Nucleus accumbens (tissue), 56 donors: ENCODE measurements around the gene CYP39A1.

Source experiments
- DNase-seq, 56 donors: peaks; one replicate each; lab custom pipeline; 2025; lab: John Stamatoyannopoulos, UW

The CYP39A1 gene

GRCh38 chr6:46525583-46525982 is 127.0 kb downstream of the CYP39A1 start:
- DNase-seq, result no peak

- no peak for DNase-seq
Measured at GRCh38 chr6:46521464-46521971, 131.1 kb downstream of the CYP39A1 start.

- DNase-seq, result no peak
Measured at GRCh38 chr6:46517202-46517601, 135.4 kb downstream of the CYP39A1 start.

DNA sequence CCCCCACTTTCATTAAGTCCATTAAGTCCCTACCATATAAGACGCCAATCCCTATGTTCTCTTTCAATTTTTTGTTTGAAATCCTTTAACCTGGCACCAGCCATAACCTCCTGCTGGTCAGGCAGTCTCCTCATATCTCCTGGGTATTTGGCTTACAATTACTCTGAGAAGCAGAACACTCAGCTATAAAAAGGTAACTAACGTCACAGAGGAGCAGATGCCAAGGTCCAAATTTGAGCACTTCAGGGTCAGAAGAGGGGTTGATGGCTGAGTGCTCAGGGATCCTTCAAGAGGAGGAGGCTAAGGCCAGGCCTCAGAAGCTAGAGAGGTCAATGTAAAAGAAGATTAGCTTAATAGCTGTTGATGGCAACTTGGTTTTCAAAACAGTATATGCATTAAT is 139.1 kb downstream of the CYP39A1 start:
- DNase-seq, result no peak

DNA sequence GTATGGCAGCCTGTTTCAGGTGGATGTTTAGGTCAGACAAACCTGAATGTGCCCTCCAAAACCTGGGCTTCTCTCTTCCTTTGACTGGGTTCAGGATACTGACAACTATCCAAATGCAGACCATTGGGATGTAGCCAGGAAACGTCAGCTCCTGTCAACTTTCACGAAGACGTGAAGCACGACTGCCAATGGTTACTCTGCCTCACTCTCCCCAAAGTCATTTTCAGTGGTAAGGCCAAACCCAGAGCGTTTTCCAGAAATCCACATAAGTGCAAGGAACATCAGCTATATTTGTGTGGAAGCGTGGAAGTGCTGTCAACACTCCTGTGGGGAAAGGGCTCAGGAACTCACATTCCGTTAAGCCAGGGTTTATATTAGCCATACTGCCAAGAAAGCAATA is 141.3 kb downstream of the CYP39A1 start:
- no peak for DNase-seq

- DNase-seq, result peak in 27 of 56 donors; percentile 6 to 59 (median 27)
Measured at GRCh38 chr6:46510651-46511050, 142.0 kb downstream of the CYP39A1 start.

DNA sequence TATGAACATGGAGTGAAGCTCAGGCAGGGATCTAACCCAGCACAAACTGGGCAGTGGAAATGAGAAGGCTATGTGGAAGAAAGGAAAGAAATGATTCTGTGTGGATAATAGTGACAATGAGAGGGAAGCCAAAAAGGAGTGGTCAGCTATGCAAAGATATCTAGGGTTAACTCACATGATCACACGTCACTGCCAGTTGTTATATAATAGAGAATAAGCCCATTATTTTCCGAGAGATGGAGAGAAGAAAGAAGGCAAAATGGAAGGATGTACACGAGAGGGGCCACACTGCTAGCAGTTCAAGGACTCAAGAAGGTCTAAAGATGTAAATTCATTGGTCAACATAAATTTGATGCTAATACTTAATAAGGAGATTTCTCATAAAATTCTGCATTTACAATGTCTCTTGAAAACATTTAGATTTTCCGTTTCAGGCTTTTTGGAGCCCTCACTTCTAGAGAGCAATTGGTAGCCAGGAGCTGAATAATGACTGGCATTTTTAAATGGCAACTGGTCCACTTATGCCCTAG is 142.6 kb downstream of the CYP39A1 start:
- DNase-seq, result peak in 2 of 56 donors; percentile 16 to 23

GRCh38 chr6:46509063-46509462 is 143.6 kb downstream of the CYP39A1 start:
- DNase-seq, result no peak

DNA sequence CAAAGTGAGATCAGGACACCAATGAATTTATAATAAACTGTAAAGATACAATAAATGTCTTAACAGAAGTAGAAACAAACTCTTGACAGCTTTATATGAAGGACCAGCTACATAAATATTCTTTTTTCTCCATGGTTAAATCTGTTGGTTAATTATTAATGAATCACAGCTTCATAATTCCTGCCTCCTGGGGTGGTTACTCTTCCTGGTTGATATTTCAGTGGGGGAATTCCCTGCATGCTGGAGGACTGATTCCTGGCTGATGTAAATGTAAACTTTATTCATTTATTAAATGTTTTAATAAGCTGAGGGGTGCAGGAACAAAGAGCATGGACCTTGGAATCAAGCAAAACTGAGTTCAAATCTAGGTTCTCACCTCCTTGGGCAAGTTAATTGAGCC is 145.2 kb downstream of the CYP39A1 start:
- no peak for DNase-seq

DNA sequence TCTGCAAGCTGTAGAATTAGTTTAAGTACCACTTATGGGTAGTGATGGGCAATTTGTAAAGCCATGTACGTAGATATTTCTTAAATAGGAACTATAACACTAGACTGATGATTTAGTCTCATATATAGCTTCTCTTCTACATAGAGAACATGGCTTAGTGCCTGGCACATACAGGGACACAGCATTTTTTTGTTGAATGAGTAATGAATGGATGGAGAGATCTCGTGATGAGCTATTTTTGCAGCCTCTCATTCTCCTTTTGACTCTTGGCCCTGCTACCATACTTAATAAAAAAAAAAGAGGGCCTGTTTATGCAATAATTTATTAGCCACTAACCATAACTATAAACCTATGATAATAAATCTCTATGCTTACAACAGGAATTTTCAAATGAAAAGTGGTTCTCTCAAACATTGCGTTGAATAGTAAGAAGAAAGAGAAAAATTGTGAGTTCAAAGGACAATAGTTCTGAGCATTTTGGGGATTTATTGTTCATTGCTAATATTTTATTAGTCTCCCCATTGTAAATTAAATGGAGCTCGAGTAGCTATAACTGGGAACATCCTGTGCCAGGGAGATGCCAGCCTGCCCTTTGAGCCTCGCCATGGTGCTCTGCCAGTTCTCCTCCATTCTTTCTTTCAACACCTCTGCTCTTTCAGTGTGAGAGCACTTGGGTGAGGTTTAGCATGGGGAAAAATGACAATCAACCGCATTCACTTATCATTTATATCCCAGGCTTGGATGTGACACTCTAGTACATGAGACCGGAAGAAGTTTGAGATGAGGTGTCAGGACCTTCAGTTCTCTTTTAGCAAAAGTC is 146.7 kb downstream of the CYP39A1 start:
- DNase-seq, result no peak

GRCh38 chr6:46504242-46504641 is 148.4 kb downstream of the CYP39A1 start:
- DNase-seq, result no peak

- DNase-seq, result no peak
Measured at GRCh38 chr6:46502486-46503119, 150.0 kb downstream of the CYP39A1 start.

DNA sequence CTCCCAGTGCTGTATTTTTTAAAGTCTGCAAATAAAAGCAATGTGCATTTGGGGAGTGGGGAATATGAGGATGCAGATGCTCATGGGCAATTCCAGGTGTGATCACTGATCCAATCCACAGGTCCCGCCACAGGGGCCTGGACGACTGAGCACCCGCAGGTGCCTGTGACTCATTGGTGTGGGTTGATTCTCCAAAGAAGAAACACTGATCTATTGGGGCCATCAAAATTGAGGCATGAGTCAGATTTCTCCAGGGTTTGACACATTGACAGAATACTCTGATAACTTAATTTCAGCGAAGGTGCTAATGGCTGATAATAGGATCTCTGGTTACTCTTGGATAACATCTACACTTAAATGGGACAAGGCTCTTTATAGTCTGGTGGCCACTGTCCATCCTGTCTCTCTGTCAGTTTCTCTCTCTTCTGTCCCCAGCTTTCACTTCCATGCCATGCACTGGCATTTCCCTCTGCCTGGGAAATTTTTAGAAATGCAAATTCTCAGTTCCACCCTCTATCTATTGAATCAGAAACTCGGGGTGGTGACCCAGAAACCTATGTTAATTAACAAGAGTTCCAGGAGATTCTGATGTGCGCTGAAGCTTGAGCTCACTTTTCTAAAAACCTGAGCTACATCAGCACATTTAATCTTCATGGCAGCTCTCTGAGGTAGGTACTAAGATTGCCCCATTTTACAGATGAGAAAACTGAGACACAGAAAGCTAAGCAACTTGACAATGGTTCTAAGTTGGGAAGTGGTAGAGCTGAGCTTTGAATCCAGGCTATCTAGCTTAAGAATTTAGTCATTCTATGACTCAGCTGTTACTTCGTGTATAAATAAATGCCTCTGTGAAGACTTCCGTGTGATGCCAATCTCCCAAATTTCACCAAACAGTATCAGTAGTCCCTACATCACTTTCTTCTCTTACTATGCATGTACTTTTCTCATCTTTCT is 151.2 kb downstream of the CYP39A1 start:
- DNase-seq, result peak in 12 of 56 donors; percentile 7 to 45 (median 27)

GRCh38 chr6:46500382-46500781 is 152.2 kb downstream of the CYP39A1 start:
- DNase-seq, result peak in 6 of 56 donors; percentile 4 to 39 (median 28)
